H1 (cell line): ENCODE results near the gene CAPN11.

ENCODE experiments used
- CTCF ChIP-seq, 3 experiments: IDR thresholded peaks; 1 replicate in 2 of 3; 2 replicates in 1 of 3; pipeline versions ENCODE4 v1.5.1 to v1.6.1; 2011; ENCODE audit warnings: low read length in 3 of 3, mild to moderate bottlenecking in 3 of 3, inconsistent platforms in 2 of 3, low read depth in 1 of 3, moderate library complexity in 1 of 3; ENCODE audit not compliant: insufficient read depth in 1 of 3; ENCODE audit errors: control extremely low read depth in 1 of 3
- FOSL1 ChIP-seq: IDR thresholded peaks from 2 replicates; pipeline ENCODE4 v1.6.1; 2011; ENCODE audit warnings: mild to moderate bottlenecking, low read depth, low read length, moderate library complexity; ENCODE audit not compliant: insufficient read depth
- KDM1A ChIP-seq: fragments of 200-600, 300-600 bp; sonication (generic); IDR thresholded peaks from 2 replicates; pipeline ENCODE4 v1.7.1; 2016; ENCODE audit warnings: mild to moderate bottlenecking, low read length, borderline replicate concordance
- POLR2AphosphoS5 ChIP-seq: IDR thresholded peaks from 2 replicates; pipeline ENCODE4 v1.6.1; 2011; ENCODE audit warnings: low read depth, low read length
- RAD21 ChIP-seq, 2 experiments: IDR thresholded peaks in 1 of 2; conservative IDR thresholded peaks in 1 of 2; 2 replicates each; pipeline ENCODE4 v1.6.1; 2011; ENCODE audit warnings: low read depth in 2 of 2, low read length in 2 of 2, improper control_type of control experiment in 1 of 2, inconsistent platforms in 1 of 2, mild to moderate bottlenecking in 1 of 2, moderate library complexity in 1 of 2
- SIRT6 ChIP-seq: IDR thresholded peaks from one replicate; pipeline ENCODE4 v1.7.1; 2012; ENCODE audit warnings: low read length, inconsistent platforms
- USF2 ChIP-seq: IDR thresholded peaks from 2 replicates; pipeline ENCODE4 v1.6.1; 2011; ENCODE audit warnings: low read length, improper control_type of control experiment

GRCh38 chr6:44179072-44179536, 20.5 kb downstream of the CAPN11 start:
- TF ChIP-seq POLR2AphosphoS5 (no peak), KDM1A (no peak), CTCF (IDR thresholded peaks at IDR 0.05; ENCODE audit: control extremely low read depth in 1 of 3, insufficient read depth in 1 of 3, low read depth in 1 of 3, low read length in 3 of 3) (no peak), SIRT6 (no peak), FOSL1 (no peak), RAD21 (IDR thresholded peaks at IDR 0.05 in 1 of 2, conservative IDR thresholded peaks at IDR 0.05 in 1 of 2; ENCODE audit: low read depth in 2 of 2, low read length in 2 of 2) (no peak), USF2 (no peak)
